ENCODE data around the gene RAC2. TPM values are rescaled to one million over a fixed set of nuclear protein-coding genes. Genes with fewer than 3 reads are reported as not detected.

Gene RAC2
- 1 to 10 TPM; 2.6 to 8.6 (median 6.7) TPM for total RNA-seq

- DNase-seq (ENCODE audit: low spot score in 2 of 2), result peak; percentile 55 to 93
- intact Hi-C loops (cut with DNase I; ENCODE audit: low total_unique reads), result no loop called here
- no peak for TF ChIP-seq POLR2A (IDR thresholded peaks at IDR 0.05)
- TF ChIP-seq, protein P1, sequence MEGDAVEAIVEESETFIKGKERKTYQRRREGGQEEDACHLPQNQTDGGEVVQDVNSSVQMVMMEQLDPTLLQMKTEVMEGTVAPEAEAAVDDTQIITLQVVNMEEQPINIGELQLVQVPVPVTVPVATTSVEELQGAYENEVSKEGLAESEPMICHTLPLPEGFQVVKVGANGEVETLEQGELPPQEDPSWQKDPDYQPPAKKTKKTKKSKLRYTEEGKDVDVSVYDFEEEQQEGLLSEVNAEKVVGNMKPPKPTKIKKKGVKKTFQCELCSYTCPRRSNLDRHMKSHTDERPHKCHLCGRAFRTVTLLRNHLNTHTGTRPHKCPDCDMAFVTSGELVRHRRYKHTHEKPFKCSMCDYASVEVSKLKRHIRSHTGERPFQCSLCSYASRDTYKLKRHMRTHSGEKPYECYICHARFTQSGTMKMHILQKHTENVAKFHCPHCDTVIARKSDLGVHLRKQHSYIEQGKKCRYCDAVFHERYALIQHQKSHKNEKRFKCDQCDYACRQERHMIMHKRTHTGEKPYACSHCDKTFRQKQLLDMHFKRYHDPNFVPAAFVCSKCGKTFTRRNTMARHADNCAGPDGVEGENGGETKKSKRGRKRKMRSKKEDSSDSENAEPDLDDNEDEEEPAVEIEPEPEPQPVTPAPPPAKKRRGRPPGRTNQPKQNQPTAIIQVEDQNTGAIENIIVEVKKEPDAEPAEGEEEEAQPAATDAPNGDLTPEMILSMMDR (IDR thresholded peaks at IDR 0.05), result no peak
- peak within 1 kb of the TSS; percentile 4 for H3K4me3 ChIP-seq (ENCODE audit: low read depth, poor library complexity, severe bottlenecking)
- WGBS, 2 donors, result 9 to 17% methylated on average over 20 to 23 of the region's 23 CpGs
Measured at GRCh38 chr22:37244114-37244921, at the start of gene RAC2. RAC2 (minus strand) TSS chr22:37244269; CDS start chr22:37244148, 121 bp downstream.

GRCh38 chr22:37293172-37293571, 49.1 kb upstream of the RAC2 start:
- no peak for DNase-seq (ENCODE audit: low spot score in 2 of 2)
- 78 to 83% methylated on average over 3 of the region's 3 CpGs for WGBS, 2 donors
- no peak overlapping the region for H3K4me3 ChIP-seq (ENCODE audit: low read depth, poor library complexity, severe bottlenecking)
- intact Hi-C loops (cut with DNase I; ENCODE audit: low total_unique reads), result no loop called here
- TF ChIP-seq, protein P1 (IDR thresholded peaks at IDR 0.05), result no peak
- TF ChIP-seq POLR2A (IDR thresholded peaks at IDR 0.05), result no peak

GRCh38 chr22:37292641-37293040, 48.6 kb upstream of the RAC2 start:
- TF ChIP-seq, protein P1 (IDR thresholded peaks at IDR 0.05), result no peak
- no peak for TF ChIP-seq POLR2A (IDR thresholded peaks at IDR 0.05)
- H3K4me3 ChIP-seq (ENCODE audit: low read depth, poor library complexity, severe bottlenecking), result no peak overlapping the region
- DNase-seq (ENCODE audit: low spot score in 2 of 2), result no peak
- WGBS, 2 donors, result 84 to 86% methylated on average over 13 of the region's 13 CpGs
- intact Hi-C loops (cut with DNase I; ENCODE audit: low total_unique reads), result no loop called here

GRCh38 chr22:37291559-37292298, 47.7 kb upstream of the RAC2 start:
- intact Hi-C loops (cut with DNase I; ENCODE audit: low total_unique reads), result no loop called here
- H3K4me3 ChIP-seq (ENCODE audit: low read depth, poor library complexity, severe bottlenecking), result no peak overlapping the region
- WGBS, 2 donors, result 92 to 95% methylated on average over 5 of the region's 5 CpGs
- no peak for TF ChIP-seq POLR2A (IDR thresholded peaks at IDR 0.05)
- TF ChIP-seq, protein P1 (IDR thresholded peaks at IDR 0.05), result no peak
- DNase-seq (ENCODE audit: low spot score in 2 of 2), result no peak

GRCh38 chr22:37290737-37291136, 46.7 kb upstream of the RAC2 start:
- TF ChIP-seq, protein P1 (IDR thresholded peaks at IDR 0.05), result no peak
- no peak for TF ChIP-seq POLR2A (IDR thresholded peaks at IDR 0.05)
- intact Hi-C loops (cut with DNase I; ENCODE audit: low total_unique reads), result no loop called here
- no peak overlapping the region for H3K4me3 ChIP-seq (ENCODE audit: low read depth, poor library complexity, severe bottlenecking)
- WGBS, 2 donors, result 57 to 60% methylated on average over 7 of the region's 7 CpGs
- no peak for DNase-seq (ENCODE audit: low spot score in 2 of 2)
